Dermis microvascular lymphatic vessel endothelial cell (primary cell): Measurements from ENCODE around the gene CMTM2. TPM values are rescaled to one million over a fixed set of nuclear protein-coding genes. Genes with fewer than 3 reads are reported as not detected.

Experiments
- DNase-seq, 2 donors: peaks; one replicate each; pipeline versions ENCODE4 v3.0.0 to v3.0.0-alpha.2; 2010; ENCODE audit warnings: low read depth in 2 of 2
- total RNA-seq: library from RNA; depleted of rRNA; stranded (reverse); fragments of >200 nt; gene quantifications from 2 replicates; pipeline ENCODE4 v1.2.1, GENCODE V29; 2014

CMTM2 gene, protein sequence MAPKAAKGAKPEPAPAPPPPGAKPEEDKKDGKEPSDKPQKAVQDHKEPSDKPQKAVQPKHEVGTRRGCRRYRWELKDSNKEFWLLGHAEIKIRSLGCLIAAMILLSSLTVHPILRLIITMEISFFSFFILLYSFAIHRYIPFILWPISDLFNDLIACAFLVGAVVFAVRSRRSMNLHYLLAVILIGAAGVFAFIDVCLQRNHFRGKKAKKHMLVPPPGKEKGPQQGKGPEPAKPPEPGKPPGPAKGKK
- not detected in 2 replicates for total RNA-seq

DNA sequence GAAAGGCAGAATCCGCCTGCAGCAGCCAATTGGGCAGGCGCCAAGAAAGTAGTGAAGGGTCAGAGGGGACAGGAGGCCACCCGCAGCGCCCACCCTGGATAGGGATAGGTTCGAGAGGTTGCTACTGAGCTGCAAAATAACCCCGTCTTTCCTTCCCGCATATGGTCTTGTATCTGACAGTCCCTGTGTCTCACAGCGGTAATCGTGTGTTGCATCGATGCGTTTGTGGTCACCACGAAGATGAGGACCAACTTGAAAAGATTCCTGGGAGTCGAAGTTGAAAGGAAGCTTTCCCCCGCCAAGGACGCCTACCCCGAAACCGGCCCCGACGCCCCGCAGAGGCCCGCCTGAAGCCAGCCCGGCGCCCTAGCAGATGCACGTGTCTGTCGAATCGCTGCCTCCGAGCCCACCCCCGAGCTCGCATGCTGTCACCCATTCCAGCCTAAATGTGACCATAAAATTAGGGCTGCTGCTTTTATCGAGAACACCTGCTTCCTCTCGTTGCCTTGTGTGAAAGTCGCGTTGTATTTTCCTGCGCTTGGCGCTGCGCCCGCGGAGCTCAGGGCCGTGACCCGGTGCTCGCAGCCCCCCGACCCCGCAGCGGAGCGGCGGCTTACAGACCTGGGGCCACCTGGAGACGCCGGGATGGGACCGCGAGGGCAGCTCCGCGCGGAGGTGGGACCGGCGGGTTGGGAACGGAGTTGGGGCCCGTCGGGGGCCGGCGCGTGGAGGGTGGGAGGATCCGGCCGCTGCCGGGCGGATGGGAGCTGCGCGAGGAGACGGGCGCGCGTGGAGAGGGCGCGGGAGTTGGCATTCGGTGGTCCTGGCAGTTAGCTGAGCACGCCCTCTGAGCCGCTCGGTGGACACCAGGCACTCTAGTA, at the start of gene CMTM2:
Gene CMTM2 (plus strand): TSS at position 813 of the 881 bp plus-strand sequence. CDS start 145 bp downstream, outside the sequence.
- peak in 1 of 2 donors; percentile 30 for DNase-seq

DNA sequence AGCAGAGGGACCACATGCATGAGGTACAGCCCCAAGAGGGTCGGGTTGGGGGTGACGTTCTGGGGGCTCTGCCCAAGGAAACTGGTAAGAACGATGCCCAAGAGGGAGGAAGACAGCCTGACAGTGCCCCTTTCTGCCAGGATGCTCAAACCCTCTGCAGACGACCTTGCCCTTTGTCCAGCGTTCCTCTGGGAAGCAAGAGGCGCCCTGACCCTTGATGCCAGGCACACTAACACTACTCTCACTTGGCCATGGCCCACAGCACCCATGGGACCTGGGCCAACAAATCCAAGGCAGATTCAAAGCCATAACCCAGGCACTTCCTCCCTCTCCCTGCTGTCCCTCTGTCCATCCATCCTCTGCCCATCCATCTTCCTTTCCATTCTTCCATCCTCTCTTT, 49.8 kb upstream of the CMTM2 start:
- no peak for DNase-seq

DNA sequence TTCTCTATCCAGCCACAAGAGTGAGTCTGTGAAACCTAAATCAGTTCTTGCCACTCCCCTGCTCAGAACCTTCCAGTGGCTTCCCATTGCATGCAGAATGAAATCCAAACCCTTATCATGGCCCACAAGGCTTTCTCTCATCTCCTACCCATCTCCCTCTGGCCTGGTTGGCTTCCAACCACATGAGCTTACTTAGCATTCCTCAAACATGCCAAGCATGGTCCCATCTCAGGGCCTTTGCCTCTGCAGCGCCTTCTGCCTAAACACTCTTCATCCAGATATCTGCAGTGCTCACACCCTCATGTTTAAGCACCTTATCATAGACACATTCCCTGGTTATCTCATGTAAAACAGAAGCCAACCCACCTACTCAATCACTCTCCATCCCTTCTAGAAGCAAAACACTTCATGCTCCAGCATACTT, 44.9 kb upstream of the CMTM2 start:
- DNase-seq: no peak

DNA sequence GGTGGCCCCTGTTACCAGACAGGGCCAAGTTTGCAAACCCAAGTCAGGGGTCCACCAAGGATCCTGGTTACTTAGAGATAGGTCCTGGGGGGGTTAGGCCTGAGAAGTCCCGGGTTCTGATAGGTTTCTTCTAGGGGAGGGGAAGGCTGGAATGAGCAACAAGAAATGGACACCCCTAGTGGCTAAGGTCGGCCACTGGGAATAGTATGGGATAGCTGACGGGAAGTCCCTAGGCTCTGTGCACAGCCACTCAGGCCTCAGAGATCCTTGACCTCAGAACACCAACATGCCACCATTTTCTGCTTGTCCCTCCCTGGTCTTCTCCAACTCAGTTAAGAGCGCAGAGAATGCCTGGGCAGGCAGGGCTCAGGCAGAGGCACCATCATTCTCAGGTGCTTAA, 42.7 kb upstream of the CMTM2 start:
- DNase-seq: no peak

DNA sequence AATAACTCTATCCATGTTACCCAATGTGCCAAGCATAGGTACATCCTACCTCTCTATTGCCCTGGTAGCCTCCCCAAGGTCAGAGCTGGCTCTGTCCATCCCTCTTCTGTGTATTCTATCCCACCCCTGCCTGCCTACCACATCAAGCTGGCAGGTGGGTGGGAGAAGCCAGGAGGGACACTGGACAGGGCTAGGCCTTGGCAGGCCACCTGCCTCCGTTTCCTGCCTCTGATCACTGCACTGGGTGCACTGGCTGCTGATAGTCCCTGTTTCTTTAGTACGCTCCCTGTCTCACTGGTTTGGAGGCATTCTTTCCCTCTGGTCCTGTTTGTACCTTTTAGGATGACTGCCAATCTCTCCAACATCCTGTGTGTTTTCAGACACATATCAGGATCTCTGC, 42.0 kb upstream of the CMTM2 start:
- no peak for DNase-seq

DNA sequence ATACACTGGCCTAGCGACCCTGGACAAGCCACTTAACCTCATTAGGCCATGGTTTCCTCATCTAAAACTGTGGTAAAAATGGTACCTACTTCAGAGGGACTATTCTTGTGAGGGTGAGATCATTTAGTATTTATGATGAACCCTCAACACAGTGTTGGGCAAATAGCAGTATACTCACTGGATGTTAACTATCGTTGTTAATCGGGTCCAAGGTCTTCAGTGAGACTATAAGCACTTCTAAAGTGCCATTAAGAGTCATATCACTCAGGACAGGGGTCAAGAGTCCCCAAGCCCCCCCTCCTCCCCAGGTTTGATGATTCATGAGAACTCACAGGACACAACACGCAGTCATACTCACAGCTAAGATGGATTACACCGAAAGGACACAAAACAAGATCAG, 40.4 kb upstream of the CMTM2 start:
- DNase-seq: no peak

DNA sequence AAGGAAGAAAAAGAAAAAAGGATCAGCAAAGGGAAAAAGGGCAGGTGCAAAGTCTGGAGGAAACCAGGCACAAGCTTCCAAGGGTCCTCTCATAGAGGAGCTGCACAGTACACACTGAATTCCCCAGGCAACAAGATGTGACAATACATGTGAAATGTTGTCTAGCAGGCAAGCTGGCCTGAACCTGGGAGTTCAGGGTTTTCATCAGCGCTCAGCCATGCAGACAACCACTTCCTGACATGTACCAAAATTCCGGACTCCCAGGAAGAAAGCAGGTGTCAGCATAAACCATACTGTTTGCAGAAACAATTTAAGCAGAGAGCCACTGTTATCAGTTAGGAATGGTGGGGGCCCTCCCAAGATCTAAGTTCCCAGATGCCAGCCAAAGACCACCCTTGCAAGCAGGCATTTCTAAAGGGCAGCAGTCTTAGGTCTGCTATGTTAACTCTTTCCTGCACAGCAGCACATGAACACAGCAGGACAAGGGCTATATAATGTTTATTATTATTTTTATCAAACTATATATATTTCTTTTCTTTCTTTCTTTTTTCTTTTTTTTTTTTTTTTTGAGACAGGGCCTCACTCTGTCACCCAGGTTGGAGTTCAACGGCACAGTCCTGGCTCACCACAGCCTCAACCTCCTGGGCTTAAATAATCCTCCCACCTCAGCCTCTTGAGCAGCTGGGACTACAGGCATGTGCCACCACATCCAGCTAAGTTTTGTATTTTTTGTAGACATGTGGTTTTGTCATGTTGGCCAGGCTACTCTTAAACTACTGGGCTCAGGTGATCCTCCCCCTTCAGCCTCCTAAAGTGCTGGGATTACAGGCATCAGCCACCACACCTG, 39.4 kb upstream of the CMTM2 start:
- no peak for DNase-seq

DNA sequence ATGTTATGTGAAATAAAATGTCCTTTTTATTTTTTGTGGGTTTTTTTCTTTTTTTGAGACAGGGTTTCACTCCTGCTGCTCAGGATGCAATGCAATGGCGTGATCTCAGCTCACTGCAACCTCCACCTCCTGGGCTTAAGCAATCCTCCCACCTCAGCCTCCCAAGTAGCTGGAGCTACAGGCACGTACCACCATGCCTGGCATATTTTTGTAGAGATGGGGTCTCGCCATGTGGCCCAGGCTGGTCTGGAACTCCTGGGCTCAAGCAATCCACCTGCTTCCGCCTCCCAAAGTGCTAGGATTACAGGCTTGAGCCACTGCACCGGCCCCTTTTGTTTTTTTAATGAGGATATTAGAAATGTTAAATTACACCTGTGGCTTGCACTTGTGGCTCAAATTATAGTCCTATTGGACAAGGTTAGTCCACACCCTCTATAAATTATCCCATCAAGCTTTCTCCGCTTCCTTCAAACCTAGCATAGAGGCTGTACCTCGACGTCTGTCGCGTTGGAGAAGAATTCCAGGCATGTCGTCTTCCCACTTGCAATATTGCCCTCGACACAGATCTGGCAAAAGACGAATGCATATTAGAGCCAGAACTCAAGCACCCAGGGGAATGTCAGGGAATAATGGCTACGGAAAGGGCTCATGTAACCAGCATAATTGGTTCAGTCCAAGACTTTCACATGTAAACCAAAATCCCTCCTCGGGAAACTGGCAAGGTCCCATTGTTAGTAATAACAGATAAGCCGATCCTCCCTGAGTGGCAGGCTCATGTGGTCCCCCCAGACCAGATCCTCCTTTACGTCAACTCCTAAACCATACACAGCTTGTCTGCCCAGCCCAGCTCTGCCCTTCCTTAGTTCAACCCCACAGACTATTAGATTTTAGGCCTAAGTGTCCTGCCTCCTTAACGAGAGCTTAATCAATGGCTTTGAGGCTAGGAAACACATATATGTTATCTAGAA, 37.6 kb upstream of the CMTM2 start:
- DNase-seq: no peak

DNA sequence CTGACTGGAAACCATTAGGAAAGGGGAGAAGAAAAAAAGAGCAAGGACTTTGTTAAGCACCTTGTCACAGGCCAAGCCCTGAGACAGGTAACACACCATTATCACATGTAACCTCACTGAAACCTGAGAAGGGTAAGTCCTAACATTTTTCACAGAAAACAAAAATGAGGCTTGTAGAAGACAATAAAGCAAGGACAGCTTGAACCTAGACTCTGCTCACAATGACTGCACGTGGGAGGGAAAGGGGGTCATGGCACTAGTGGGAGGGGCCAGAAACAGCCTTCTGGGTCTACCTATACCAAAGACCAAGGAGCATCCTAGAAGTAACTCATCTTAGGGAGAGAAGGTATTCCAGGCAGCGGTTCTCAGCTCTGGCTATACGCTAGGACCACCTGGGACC, 36.9 kb upstream of the CMTM2 start:
- no peak for DNase-seq

DNA sequence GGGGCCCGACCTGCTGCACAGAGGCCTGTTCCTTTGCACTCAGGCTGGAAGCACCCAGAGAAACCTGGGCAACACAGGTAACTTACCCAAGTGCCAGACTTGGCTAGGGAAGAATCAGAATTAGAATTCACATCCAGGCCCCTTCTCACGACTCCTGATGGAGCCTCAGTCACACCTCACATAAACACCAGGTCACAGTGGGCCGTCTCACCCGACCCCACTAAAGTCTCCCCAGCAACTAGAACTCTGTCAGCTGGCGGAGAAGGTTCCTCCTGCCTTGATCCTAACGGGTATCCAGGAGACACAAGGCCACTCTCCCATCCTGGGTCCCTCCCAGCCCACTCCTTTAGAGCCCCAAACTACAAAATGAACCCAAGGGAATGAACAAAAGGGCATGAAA, 35.7 kb upstream of the CMTM2 start:
- DNase-seq: no peak

DNA sequence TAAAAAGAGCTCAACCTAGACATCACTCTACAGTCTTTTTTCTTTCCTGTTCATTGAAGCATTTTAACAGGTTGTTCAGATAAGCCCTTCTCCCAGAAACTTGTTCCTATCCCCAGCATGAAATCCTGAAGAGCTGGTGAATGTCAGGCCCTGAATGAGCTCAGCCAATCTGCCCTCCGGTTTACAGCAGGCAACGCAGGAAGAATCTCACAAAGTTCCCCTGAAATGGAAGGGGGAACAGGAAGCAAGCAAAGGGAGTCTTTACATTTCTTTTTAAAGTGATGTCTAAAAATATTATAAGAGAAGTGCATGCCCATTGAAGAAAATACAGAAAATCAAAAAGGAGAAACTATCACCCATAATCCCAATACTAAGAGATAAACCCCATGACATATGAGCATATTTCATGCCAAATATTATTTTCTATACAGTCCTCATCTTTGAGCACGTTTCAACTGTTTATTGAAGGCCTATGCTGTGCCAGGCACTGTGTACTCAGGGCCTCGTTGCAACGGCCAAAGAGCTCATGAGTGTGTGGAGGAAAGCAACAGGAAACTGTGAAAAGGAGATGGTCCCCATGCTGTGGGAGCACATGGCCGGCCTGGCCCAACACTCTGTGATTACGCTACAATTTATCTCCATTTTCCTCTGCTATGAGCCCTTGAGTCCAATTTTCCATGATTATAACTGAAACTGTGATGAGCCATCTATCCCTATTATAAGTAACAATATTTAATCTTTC, 35.1 kb upstream of the CMTM2 start:
- no peak for DNase-seq

DNA sequence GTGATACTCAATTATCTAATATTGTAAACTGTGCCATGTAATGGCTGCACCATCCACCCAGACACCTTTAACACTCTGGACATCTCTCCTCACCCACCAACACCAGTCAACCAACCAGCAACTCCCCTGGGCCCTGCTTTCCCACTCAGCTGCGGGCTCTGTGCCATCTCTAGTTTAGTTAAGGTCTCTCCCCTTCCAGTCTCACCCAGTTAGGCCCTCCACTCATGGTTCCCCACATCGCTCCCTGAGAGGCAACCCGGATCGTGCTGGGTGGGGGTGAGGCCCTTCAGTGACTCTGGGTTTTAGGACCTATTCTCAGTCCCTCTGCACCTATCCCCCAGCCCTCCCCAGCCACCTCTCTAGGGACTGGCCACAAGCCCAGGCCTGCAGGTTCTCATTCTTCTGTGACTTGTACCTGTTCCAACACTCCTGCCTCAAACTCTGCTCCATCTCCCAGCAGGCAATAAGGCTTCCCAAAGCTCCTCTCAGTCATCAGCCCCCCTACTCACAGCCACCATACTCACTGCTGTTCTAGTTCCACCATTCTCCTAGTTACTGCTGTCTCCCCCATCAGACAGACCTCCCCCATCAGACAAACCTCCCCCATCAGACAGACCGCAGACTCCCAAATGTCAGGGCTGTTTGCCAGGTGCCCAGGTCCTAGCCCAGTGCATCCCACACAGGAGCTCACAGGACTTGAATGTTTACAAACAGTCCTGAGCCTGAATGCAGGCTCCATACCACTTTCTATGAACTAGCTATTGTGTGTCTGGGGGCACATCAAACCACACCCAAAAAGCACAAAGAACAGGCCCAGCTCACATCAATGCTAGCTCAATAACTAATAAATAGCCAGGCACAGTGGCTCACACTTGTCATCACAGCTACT, 31.9 kb upstream of the CMTM2 start:
- no peak for DNase-seq

DNA sequence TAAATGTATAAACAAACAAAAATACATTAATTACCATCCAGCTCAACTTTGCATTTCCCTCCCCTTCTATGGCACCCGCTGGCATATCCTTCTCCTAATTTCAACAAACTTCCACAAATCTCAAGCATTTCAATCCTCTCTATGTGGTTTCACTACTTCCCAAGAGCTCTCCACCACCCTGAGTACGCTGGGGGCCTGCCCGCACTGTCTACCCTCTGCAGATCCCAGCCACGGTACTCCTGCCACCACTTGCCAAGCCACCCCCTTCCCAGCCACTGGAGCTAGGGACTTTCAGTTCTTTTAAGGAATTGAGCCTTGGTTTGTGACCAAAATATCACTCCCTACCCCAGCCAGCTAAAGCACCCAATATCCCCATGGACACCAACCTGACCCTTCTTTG, 31.2 kb upstream of the CMTM2 start:
- DNase-seq: no peak

DNA sequence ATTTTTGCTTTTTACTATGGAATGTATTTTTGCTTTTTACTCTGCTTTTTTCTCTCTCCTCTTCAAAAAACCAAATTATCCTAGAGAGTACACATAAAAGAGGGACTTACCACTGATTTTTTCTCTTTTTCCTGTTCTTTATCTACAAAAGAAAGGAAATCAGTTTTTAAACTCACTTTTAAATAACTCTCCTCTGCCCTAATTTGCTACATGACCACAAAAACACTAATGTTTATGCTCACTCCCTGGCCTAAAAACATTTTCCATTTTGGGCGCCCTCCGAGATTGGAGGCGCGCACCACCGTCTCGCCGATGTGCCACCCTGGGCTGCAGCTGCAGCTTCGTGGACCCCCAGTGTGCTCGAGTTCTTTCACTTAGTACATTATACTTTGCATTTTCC, 30.4 kb upstream of the CMTM2 start:
- no peak for DNase-seq

DNA sequence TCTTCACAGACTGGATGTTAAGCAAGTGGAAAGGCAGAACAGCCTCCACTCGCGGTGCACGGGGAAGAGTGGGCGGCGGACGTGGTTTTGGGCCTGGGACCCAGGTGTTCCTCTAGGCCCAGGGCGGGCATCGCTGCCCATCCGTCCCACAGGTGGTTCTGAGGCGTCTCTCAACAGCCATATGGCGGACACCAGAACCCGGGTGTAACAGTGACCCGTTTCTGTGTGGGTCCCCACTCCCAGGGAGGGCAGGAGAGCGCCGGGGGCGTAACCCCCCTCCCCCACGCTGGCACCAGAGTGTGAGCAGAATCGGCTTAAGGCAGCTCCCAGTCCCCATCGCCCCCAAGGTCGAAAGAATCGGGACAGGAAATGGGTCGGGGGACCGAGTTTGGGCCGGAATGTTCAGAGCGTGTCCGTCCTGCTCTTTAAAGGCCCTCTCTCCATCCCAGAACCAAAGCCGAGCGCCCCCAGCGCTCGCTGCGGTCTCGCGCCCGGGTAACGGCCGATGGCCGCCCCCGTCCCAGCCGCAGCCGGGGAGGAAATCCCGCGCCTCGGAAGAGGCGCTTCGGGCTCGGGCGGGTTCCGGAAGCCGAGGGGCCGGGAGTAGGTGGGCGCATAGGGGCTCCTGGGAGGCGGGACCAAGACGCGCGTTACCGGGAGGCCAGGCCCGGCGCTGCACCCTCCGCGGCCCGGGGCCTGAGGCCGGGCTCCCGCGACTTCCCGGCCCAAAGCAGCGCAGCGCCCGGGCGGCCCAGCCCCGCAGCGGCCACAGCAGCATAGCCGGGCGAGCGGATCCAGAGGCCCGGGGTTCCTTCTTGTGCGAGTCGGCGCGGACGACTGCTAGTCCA, 29.8 kb upstream of the CMTM2 start, which contains the start of gene TK2:
Gene TK2 (minus strand): TSS at position 839 of the 848 bp plus-strand sequence. CDS start 61 bp downstream, at position 778.
- peak; percentile 40 to 63 for DNase-seq

DNA sequence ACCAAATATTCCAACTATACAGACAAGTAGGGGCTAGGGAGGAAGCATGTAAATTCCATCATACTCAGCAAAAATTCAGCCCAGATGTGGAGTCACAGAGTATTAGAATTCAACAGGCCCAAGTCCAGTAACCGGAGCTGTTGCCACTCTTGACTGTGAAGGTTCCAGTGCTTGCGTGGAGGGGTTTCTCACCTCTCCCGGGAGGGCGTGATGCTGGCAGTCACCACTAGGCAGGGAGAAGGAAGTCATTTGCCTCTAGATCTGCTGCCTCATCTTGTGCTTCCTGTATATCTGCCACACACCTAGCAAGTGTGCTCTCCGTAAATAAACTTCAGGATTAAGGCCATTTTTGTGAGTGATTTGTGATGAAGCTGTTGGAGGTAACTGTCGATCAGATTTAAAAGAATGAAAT, 27.9 kb upstream of the CMTM2 start:
- peak in 1 of 2 donors; percentile 39 for DNase-seq

DNA sequence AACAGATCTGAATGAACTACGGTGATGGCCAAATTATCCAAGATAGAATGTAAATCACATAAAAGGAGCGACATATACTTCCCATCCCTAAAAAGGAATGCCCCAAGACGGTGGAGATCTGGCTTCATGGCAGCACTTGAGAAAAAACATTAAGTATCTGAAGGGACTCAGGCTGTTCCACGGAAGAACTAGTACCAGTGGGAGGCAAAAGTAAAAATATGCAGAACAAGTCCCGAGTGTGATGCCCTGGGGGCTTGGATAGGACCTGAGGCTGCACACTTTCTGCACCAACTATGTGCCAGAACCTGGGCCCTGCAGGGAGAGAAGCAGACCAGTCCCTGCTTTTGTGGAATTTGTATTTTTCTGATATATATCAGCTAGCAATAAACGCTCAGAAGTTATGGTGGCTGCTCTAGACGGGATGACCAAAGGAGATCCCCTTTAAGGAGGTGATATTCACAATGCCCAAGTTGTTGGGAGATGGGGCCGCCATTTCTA, 27.4 kb upstream of the CMTM2 start:
- DNase-seq: no peak
